SU-DHL-6 (cell line): ENCODE measurements around the gene MIEN1.

Source experiments
- H2AFZ ChIP-seq: fragments of 200-600 bp; sonication (generic); 2 replicates; pipeline ENCODE4 v1.6.1; 2014; ENCODE audit warnings: low read depth, mild to moderate bottlenecking, moderate library complexity, mixed read lengths, antibody characterized with exemption, low read length; ENCODE audit not compliant: severe bottlenecking
- H3F3A ChIP-seq: fragments of 200-600 bp; shearing (Covaris generic); 2 replicates; pipeline ENCODE4 v1.6.0; 2016; ENCODE audit warnings: antibody characterized with exemption, mild to moderate bottlenecking; ENCODE audit not compliant: insufficient read depth
- H3K27ac ChIP-seq: fragments of 200-600 bp; sonication (generic); 2 replicates; pipeline ENCODE4 v1.5.1; 2016; ENCODE audit warnings: low read depth, mild to moderate bottlenecking, low read length, moderate library complexity, mixed read lengths
- H3K27me3 ChIP-seq: fragments of 200-600 bp; sonication (generic), shearing (Covaris generic); 2 replicates; pipeline ENCODE4 v1.6.0; 2014; ENCODE audit warnings: mild to moderate bottlenecking, low read length
- H3K36me3 ChIP-seq: fragments of 200-600 bp; sonication (generic); 2 replicates; pipeline ENCODE4 v1.6.1; 2014; ENCODE audit warnings: mild to moderate bottlenecking, low read length, mixed read lengths
- H3K4me2 ChIP-seq: fragments of 300-600, 200-600 bp; shearing (Covaris generic), sonication (generic); 2 replicates; pipeline ENCODE4 v1.6.0; 2014; ENCODE audit warnings: low read length, low read depth, mild to moderate bottlenecking; ENCODE audit not compliant: poor library complexity, severe bottlenecking
- H3K4me3 ChIP-seq: fragments of 200-600 bp; sonication (generic); 2 replicates; pipeline ENCODE4 v1.5.1; 2014; ENCODE audit warnings: antibody characterized with exemption, low read length, mild to moderate bottlenecking, mixed read lengths; ENCODE audit not compliant: insufficient read depth, poor library complexity, severe bottlenecking
- H3K79me2 ChIP-seq: fragments of 200-600 bp; sonication (generic); 2 replicates; pipeline ENCODE4 v1.6.1; 2014; ENCODE audit warnings: mild to moderate bottlenecking, low read length, moderate library complexity; ENCODE audit not compliant: insufficient read depth
- H3K9ac ChIP-seq: fragments of 200-600 bp; sonication (generic); 2 replicates; pipeline ENCODE4 v1.7.0; 2014; ENCODE audit warnings: mild to moderate bottlenecking, low read length
- H3K9me2 ChIP-seq: fragments of 200-600 bp; sonication (generic); replicated peaks from 2 replicates; pipeline ENCODE4 v1.6.1; 2014; ENCODE audit warnings: low read length; ENCODE audit not compliant: insufficient read depth
- H3K9me3 ChIP-seq: fragments of 200-600 bp; sonication (generic); 2 replicates; pipeline ENCODE4 v1.6.1; 2014; ENCODE audit warnings: low read length, mixed read lengths; ENCODE audit not compliant: insufficient read depth
- H4K20me1 ChIP-seq: fragments of 200-600 bp; sonication (generic); 2 replicates; pipeline ENCODE4 v1.6.1; 2014; ENCODE audit warnings: low read depth, mild to moderate bottlenecking, antibody characterized with exemption, low read length, moderate library complexity, mixed read lengths
- CTCF ChIP-seq: fragments of 200-600 bp; sonication (generic); IDR thresholded peaks from one replicate; pipeline ENCODE4 v1.5.1; 2017; ENCODE audit warnings: antibody characterized with exemption, mild to moderate bottlenecking, low read length, moderate library complexity; ENCODE audit not compliant: insufficient read depth, poor library complexity, severe bottlenecking
- EZH2phosphoT487 ChIP-seq: fragments of 200-600 bp; sonication (generic), shearing (Covaris generic); conservative IDR thresholded peaks from 2 replicates; pipeline ENCODE4 v1.6.1; 2018; ENCODE audit warnings: mild to moderate bottlenecking, antibody characterized with exemption, low read length, moderate library complexity, mixed read lengths

The MIEN1 gene

GRCh38 chr17:39687101-39687545 is 43.2 kb downstream of the MIEN1 start:
- Histone ChIP-seq H3K79me2 (no peaks in the 10 kb centered on the region), H3K36me3 (no peaks in the 10 kb centered on the region), H3K4me3 (peak overlapping the region; percentile 76), H3F3A (peaks cover 11% of the 10 kb centered on the region; the same call in 1 of the 2 replicates), H3K27me3 (no peaks in the 10 kb centered on the region), H3K27ac (peak overlapping the region; percentile 90), H3K4me2 (peak overlapping the region; percentile 95), H3K9ac (peak overlapping the region; percentile 65), H3K9me2 (no peaks in the 10 kb centered on the region), H3K9me3 (no peaks in the 10 kb centered on the region), H4K20me1 (no peaks in the 10 kb centered on the region), H2AFZ (peak overlapping the region; percentile 77)
- TF ChIP-seq CTCF: no peak
- no peak for TF ChIP-seq EZH2phosphoT487

- no peaks in the 10 kb centered on the region for H3K36me3 ChIP-seq
- H3K4me2 ChIP-seq: no peak overlapping the region
- H3K9me2 ChIP-seq: no peaks in the 10 kb centered on the region
- no peaks in the 10 kb centered on the region for H4K20me1 ChIP-seq
- H2AFZ ChIP-seq: no peak overlapping the region
- H3K79me2 ChIP-seq: no peaks in the 10 kb centered on the region
- no peak overlapping the region for H3K27ac ChIP-seq
- no peak for TF ChIP-seq CTCF
- no peak for TF ChIP-seq EZH2phosphoT487
- H3K4me3 ChIP-seq: no peak overlapping the region
- H3K9me3 ChIP-seq: no peaks in the 10 kb centered on the region
- no peak overlapping the region for H3K9ac ChIP-seq
- no peaks in the 10 kb centered on the region for H3K27me3 ChIP-seq
- H3F3A ChIP-seq: peaks cover 11% of the 10 kb centered on the region; the same call in 1 of the 2 replicates
These were observed 45.8 kb downstream of the MIEN1 start for GRCh38 chr17:39684369-39685192.

- Histone ChIP-seq H3K36me3 (no peaks in the 10 kb centered on the region), H3K79me2 (no peaks in the 10 kb centered on the region), H3K9me2 (no peaks in the 10 kb centered on the region), H3K4me2 (no peak overlapping the region), H2AFZ (no peak overlapping the region), H3K9me3 (no peaks in the 10 kb centered on the region), H3K27me3 (no peaks in the 10 kb centered on the region), H4K20me1 (no peaks in the 10 kb centered on the region), H3K27ac (no peak overlapping the region), H3F3A (peaks cover 9% of the 10 kb centered on the region; the same call in 1 of the 2 replicates), H3K4me3 (no peak overlapping the region), H3K9ac (no peak overlapping the region)
- TF ChIP-seq CTCF (no peak), EZH2phosphoT487 (no peak)
These were observed 46.9 kb downstream of the MIEN1 start for GRCh38 chr17:39683295-39683939.
